K562 (cell line): ENCODE data around the gene ZNF74. TPM values are rescaled to one million over a fixed set of nuclear protein-coding genes. Genes with fewer than 3 reads are reported as not detected.

ENCODE experiments used
- ATF1 ChIP-seq, 2 experiments: fragments of 450-650 bp in 1 of 2; IDR thresholded peaks; 2 replicates each; pipeline ENCODE4 v1.6.1; 2016; ENCODE audit warnings: missing compliant biosample characterization in 1 of 2, missing genetic modification characterization in 1 of 2
- CHD7 ChIP-seq: fragments of 200-600 bp; sonication (generic); IDR thresholded peaks from one replicate; pipeline ENCODE4 v1.6.1; 2012; ENCODE audit warnings: mild to moderate bottlenecking, low read depth, low read length, inconsistent platforms
- E2F6 ChIP-seq, 2 experiments: IDR thresholded peaks; 2 replicates each; pipeline ENCODE4 v1.6.1; 2011; ENCODE audit warnings: borderline replicate concordance in 1 of 2, control low read depth in 1 of 2, low read depth in 1 of 2, low read length in 1 of 2, mild to moderate bottlenecking in 1 of 2, mixed read lengths in 1 of 2, moderate library complexity in 1 of 2; ENCODE audit not compliant: insufficient read depth in 1 of 2, insufficient read length in 1 of 2, poor library complexity in 1 of 2, severe bottlenecking in 1 of 2; ENCODE audit errors: extremely low read depth in 1 of 2
- MBD1 ChIP-seq: fragments of 250-450 bp; sonication (Bioruptor Pico); IDR thresholded peaks from 2 replicates; pipeline ENCODE4 v1.8.0; 2022; ENCODE audit warnings: inconsistent platforms
- NONO ChIP-seq, 2 experiments: fragments of 200-400 bp in 1 of 2; fragments of 450-650 bp in 1 of 2; formaldehyde crosslinking in 1 of 2; IDR thresholded peaks; 2 replicates each; pipeline ENCODE4 v1.6.1; 2017; ENCODE audit warnings: low read depth in 2 of 2, mild to moderate bottlenecking in 2 of 2, moderate library complexity in 2 of 2, low read length in 1 of 2
- POLR2AphosphoS2 ChIP-seq: IDR thresholded peaks from 2 replicates; pipeline ENCODE4 v1.6.1; 2012; ENCODE audit warnings: low read length, improper control_type of control experiment
- ZNF140 ChIP-seq: fragments of 250-450 bp; sonication (Bioruptor Pico); IDR thresholded peaks from 2 replicates; pipeline ENCODE4 v1.8.0; 2021; ENCODE audit warnings: moderate library complexity, mild to moderate bottlenecking, inconsistent platforms
- polyA plus RNA-seq, 8 experiments: library from polyadenylated mRNA; depleted of rRNA in 4 of 8; stranded (reverse) in 5 of 8; unstranded in 3 of 8; fragments of >200 nt; fragmentation: Nextera tagmentation in 2 of 8; fragmentation: Illumina TruSeq in 1 of 8; extraction: Ambion mirVana in 2 of 8; extraction: Trizol in 1 of 8; gene quantifications; 2 replicates each; pipeline versions ENCODE4 v1.2.1 to v1.2.3, GENCODE V29; 2011 to 2014; ENCODE audit warnings: inconsistent platforms in 1 of 8, missing spikeins in 1 of 8
- total RNA-seq, 7 experiments: library from RNA; depleted of rRNA in 6 of 7; stranded (reverse); fragments of >200 nt in 6 of 7; fragmentation: Illumina TruSeq in 2 of 7; extraction: Trizol in 2 of 7; gene quantifications; 2 replicates each; pipeline versions ENCODE4 v1.2.1 to v1.2.3, GENCODE V29; 2011 to 2021; ENCODE audit warnings: low replicate concordance in 1 of 7

Gene ZNF74
- total and polyA plus RNA-seq, 9 of the 15 experiments (the other 6 are each of a cell fraction or from before 2014, with no cell fraction given) = 2.4 to 53.5 (median 31.5) TPM

- peak; percentile 77 to 80 for TF ChIP-seq E2F6 (IDR thresholded peaks at IDR 0.05; ENCODE audit: borderline replicate concordance in 1 of 2, extremely low read depth in 1 of 2, insufficient read depth in 1 of 2, insufficient read length in 1 of 2, low read depth in 1 of 2, low read length in 1 of 2, poor library complexity in 1 of 2, severe bottlenecking in 1 of 2)
- no peak for TF ChIP-seq POLR2AphosphoS2
- TF ChIP-seq ATF1 (CRISPR knock-in tag; IDR thresholded peaks at IDR 0.05) = no peak
- TF ChIP-seq ATF1 (tag; IDR thresholded peaks at IDR 0.05) = no peak
- no peak for TF ChIP-seq MBD1 (CRISPR knock-in tag)
- peak; percentile 30 for TF ChIP-seq CHD7
- no peak for TF ChIP-seq ZNF140
- peak in 1 of 2 experiments; percentile 5; a peak in 1 of 4 replicates for TF ChIP-seq NONO (IDR thresholded peaks at IDR 0.05; ENCODE audit: low read depth in 2 of 2, low read length in 1 of 2)
These were observed 36.3 kb downstream of the ZNF74 start (continued) for GRCh38 chr22:20430101-20430719.
